ENCODE data around the gene CC2D1A. TPM values are rescaled to one million over a fixed set of nuclear protein-coding genes. Genes with fewer than 3 reads are reported as not detected.

CC2D1A gene
- total RNA-seq, 2 donors from 2014 or later: 40.9 to 64.8 TPM

- peaks cover 4 to 8% of the 10 kb centered on the region in 2 donors for H3K36me3 ChIP-seq
- H3K9me3 ChIP-seq: no peaks in the 10 kb centered on the region
- no peak overlapping the region for H3K4me3 ChIP-seq
- TF ChIP-seq CTCF (IDR thresholded peaks at IDR 0.05) (no peak), POLR2A (IDR thresholded peaks at IDR 0.05) (no peak), POLR2AphosphoS5 (IDR thresholded peaks at IDR 0.05) (no peak)
- no peaks in the 10 kb centered on the region for H3K4me1 ChIP-seq (replicated peaks)
- WGBS: 83% methylated on average over 17 of the region's 17 CpGs
- DNase-seq (ENCODE audit: low spot score): no peak
- intact Hi-C loops (cut with DNase I): no loop called here
- H3K27ac ChIP-seq: no peak overlapping the region
- no peaks in the 10 kb centered on the region for H3K27me3 ChIP-seq (replicated peaks; ENCODE audit: insufficient read depth)
These were observed 24.0 kb downstream of the CC2D1A start for GRCh38 chr19:13929956-13930355.

DNA sequence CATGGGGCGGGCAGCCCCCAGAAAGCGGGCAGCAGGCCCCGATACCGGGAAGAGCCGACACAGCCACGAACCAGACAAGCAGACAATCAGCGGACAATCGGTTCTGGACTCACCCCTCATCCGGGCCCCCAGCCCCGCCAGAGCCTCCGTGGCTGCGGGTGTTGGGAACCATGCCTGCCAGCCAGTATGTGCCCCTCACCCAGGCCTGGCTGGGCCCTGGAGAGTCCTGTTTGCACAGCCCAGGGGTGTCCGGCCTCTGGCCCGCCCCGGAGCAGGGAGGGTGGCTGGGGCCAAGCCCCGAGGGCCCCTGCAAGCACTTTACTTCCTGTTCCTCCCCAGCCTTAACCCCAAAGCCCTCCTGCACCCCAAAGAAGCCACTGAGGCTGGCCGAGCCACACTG, 24.4 kb downstream of the CC2D1A start:
- DNase-seq (ENCODE audit: low spot score): no peak
- TF ChIP-seq CTCF (IDR thresholded peaks at IDR 0.05) (no peak), POLR2AphosphoS5 (IDR thresholded peaks at IDR 0.05) (no peak), POLR2A (IDR thresholded peaks at IDR 0.05) (no peak)
- Histone ChIP-seq H3K27ac (no peak overlapping the region), H3K36me3 (peaks cover 4 to 8% of the 10 kb centered on the region in 2 donors), H3K9me3 (no peaks in the 10 kb centered on the region), H3K27me3 (replicated peaks; ENCODE audit: insufficient read depth) (no peaks in the 10 kb centered on the region), H3K4me3 (no peak overlapping the region), H3K4me1 (replicated peaks) (no peaks in the 10 kb centered on the region)
- 82% methylated on average over 17 of the region's 17 CpGs for WGBS
- intact Hi-C loops (cut with DNase I): no loop called here

- Histone ChIP-seq H3K9me3 (no peaks in the 10 kb centered on the region), H3K4me1 (replicated peaks) (no peaks in the 10 kb centered on the region), H3K4me3 (no peak overlapping the region), H3K27me3 (replicated peaks; ENCODE audit: insufficient read depth) (no peaks in the 10 kb centered on the region), H3K27ac (no peak overlapping the region), H3K36me3 (peaks cover 4 to 6% of the 10 kb centered on the region in 2 donors)
- WGBS: 81% methylated on average over 29 of the region's 30 CpGs
- TF ChIP-seq POLR2A (IDR thresholded peaks at IDR 0.05) (no peak), CTCF (IDR thresholded peaks at IDR 0.05) (no peak), POLR2AphosphoS5 (IDR thresholded peaks at IDR 0.05) (no peak)
- intact Hi-C loops (cut with DNase I): no loop called here
- no peak for DNase-seq (ENCODE audit: low spot score)
These were observed 25.6 kb downstream of the CC2D1A start for GRCh38 chr19:13931391-13932148.

DNA sequence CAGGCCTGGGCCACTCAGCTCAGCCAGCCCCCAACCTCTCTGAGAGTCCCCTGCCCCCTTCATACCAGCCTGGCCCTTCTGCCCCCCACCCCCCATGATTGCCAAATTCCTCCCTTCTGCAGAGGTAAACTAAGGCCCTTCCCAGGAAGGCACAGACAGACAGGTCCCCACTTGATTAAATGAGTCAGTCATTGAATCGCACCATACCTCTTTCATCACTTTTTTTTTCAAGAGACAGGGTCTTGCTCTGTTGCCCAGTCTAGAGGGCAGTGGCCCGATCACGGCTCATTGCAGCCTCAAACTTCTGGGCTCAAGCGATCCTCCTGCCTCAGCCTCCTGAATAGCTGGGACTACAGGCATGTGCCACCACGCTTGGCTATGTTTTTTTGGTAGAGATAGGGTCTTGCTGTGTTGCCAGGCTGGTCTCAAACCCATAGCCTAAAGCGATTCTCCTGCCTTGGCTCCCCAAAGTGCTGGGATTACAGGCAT, 26.2 kb downstream of the CC2D1A start:
- intact Hi-C loops (cut with DNase I): no loop called here
- Histone ChIP-seq H3K4me1 (replicated peaks) (no peaks in the 10 kb centered on the region), H3K9me3 (no peaks in the 10 kb centered on the region), H3K27ac (no peak overlapping the region), H3K4me3 (no peak overlapping the region), H3K36me3 (peaks cover 0 to under 1% of the 10 kb centered on the region in 2 donors), H3K27me3 (replicated peaks; ENCODE audit: insufficient read depth) (no peaks in the 10 kb centered on the region)
- no peak for TF ChIP-seq CTCF (IDR thresholded peaks at IDR 0.05)
- TF ChIP-seq POLR2A (IDR thresholded peaks at IDR 0.05): no peak
- DNase-seq (ENCODE audit: low spot score): no peak
- 92% methylated on average over 6 of the region's 6 CpGs for WGBS

DNA sequence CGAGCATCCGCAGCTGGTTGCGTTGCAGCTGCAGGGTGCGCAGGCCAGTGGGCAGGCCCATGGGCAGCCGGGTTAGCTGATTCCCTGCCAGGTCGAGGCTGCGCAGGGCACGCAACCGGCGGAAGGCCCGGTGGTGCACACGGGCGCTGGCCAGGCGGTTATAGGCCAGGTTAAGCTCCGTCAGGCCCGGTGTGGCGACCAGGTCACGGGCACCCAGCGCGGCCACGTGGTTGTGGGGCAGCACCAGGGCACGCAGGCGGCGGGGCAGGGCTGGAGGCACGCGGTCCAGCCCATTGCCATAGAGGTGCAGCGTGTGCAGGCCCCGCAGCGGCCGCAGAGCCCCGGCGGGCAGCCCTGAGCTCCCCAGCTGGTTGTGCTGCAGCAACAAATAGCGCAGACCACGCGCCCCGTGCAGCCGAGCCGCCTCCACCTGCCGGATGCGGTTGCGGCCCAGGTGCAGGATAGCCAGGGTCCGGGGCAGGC, 27.0 kb downstream of the CC2D1A start:
- WGBS: 91% methylated on average over 27 of the region's 42 CpGs
- intact Hi-C loops (cut with DNase I): no loop called here
- H3K4me1 ChIP-seq (replicated peaks): no peaks in the 10 kb centered on the region
- H3K36me3 ChIP-seq: no peaks in the 10 kb centered on the region
- DNase-seq (ENCODE audit: low spot score): no peak
- TF ChIP-seq CTCF (IDR thresholded peaks at IDR 0.05) (no peak), POLR2AphosphoS5 (IDR thresholded peaks at IDR 0.05) (no peak), POLR2A (IDR thresholded peaks at IDR 0.05) (no peak)
- H3K27ac ChIP-seq: no peak overlapping the region
- H3K27me3 ChIP-seq (replicated peaks; ENCODE audit: insufficient read depth): no peaks in the 10 kb centered on the region
- no peaks in the 10 kb centered on the region for H3K9me3 ChIP-seq
- no peak overlapping the region for H3K4me3 ChIP-seq

Data from prostate gland (tissue), 2 donors.